NB4 (cell line): ENCODE results near the gene ST6GALNAC3.

Experiments used
- MAX ChIP-seq: IDR thresholded peaks from 2 replicates; pipeline ENCODE4 v1.6.1; 2011; ENCODE audit warnings: low read depth, low read length
- POLR2A ChIP-seq: IDR thresholded peaks from 2 replicates; pipeline ENCODE4 v1.6.1; 2011; ENCODE audit warnings: mild to moderate bottlenecking; ENCODE audit not compliant: insufficient read length; ENCODE audit errors: extremely low read depth

GRCh38 chr1:76659171-76659940 lies 584.8 kb downstream of the ST6GALNAC3 start:
- no peak for TF ChIP-seq POLR2A
- no peak for TF ChIP-seq MAX
